WTC11 (cell line): ENCODE data around the gene RPA3. TPM values are rescaled to one million over a fixed set of nuclear protein-coding genes. Genes with fewer than 3 reads are reported as not detected.
"Not testable (repeated sequence)": the region's sequence is repeated elsewhere in the genome, so short reads cannot be mapped to it uniquely, and the experiment has no call there.

Experiments used
- ATAC-seq: fragments of 200-7000 bp; cut with Tn5 transposase; 2 replicates; pipeline ENCODE4 v1.10.0; 2021; ENCODE audit warnings: mild to moderate bottlenecking, moderate library complexity
- CTCF ChIA-PET: fragments of 300-600 bp; sonication (Branson Sonifier 250); formaldehyde crosslinking; loops from one replicate; lab custom pipeline; 2021; ENCODE audit warnings: antibody characterized with exemption; lab: Charles Lee
- POLR2A ChIA-PET: fragments of 350-600 bp; sonication (Branson Sonifier 250); formaldehyde crosslinking; loops from one replicate; lab custom pipeline; 2021; ENCODE audit warnings: antibody characterized with exemption; lab: Charles Lee
- DNase-seq: peaks from one replicate; pipeline ENCODE4 v3.0.0; 2021; ENCODE audit warnings: low spot score
- H3K27ac Mint-ChIP-seq: 2 replicates; pipeline ENCODE4 v1.8.0; 2021; ENCODE audit warnings: mixed read lengths
- H3K27me3 Mint-ChIP-seq: 2 replicates; pipeline ENCODE4 v1.8.0; 2021; ENCODE audit warnings: low read depth, mild to moderate bottlenecking, moderate library complexity, mixed read lengths
- H3K36me3 Mint-ChIP-seq: 2 replicates; pipeline ENCODE4 v1.8.0; 2021; ENCODE audit warnings: mixed read lengths
- H3K4me1 Mint-ChIP-seq: 2 replicates; pipeline ENCODE4 v1.8.0; 2022; ENCODE audit warnings: mixed read lengths
- H3K4me3 Mint-ChIP-seq: 2 replicates; pipeline ENCODE4 v1.8.0; 2021; ENCODE audit warnings: mild to moderate bottlenecking, moderate library complexity, mixed read lengths
- H3K9me3 Mint-ChIP-seq: 2 replicates; pipeline ENCODE4 v1.8.0; 2021; ENCODE audit warnings: mixed read lengths
- CDX4 ChIP-seq: fragments of 250-450 bp; sonication (Bioruptor Pico); IDR thresholded peaks from 2 replicates; pipeline ENCODE4 v1.9.0; 2021; ENCODE audit warnings: moderate library complexity, mild to moderate bottlenecking, inconsistent platforms, borderline replicate concordance
- ESRRA ChIP-seq: sonication (generic); formaldehyde crosslinking; IDR thresholded peaks from 2 replicates; pipeline ENCODE4 v1.8.1; 2022; ENCODE audit warnings: mild to moderate bottlenecking, missing genetic modification reagents, borderline replicate concordance
- FOXK1 ChIP-seq: sonication (generic); formaldehyde crosslinking; IDR thresholded peaks from 2 replicates; pipeline ENCODE4 v1.8.0; 2022; ENCODE audit warnings: mild to moderate bottlenecking, moderate library complexity, missing genetic modification reagents
- HMGA2 ChIP-seq: fragments of 250-450 bp; sonication (Bioruptor Pico); IDR thresholded peaks from 2 replicates; pipeline ENCODE4 v1.4.0; 2021; ENCODE audit warnings: mild to moderate bottlenecking, moderate library complexity
- NFE2L1 ChIP-seq: sonication (generic); formaldehyde crosslinking; IDR thresholded peaks from 2 replicates; pipeline ENCODE4 v1.8.1; 2023; ENCODE audit warnings: missing genetic modification reagents
- NR2C2 ChIP-seq: sonication (generic); formaldehyde crosslinking; IDR thresholded peaks from 2 replicates; pipeline ENCODE4 v1.8.0; 2022; ENCODE audit warnings: mild to moderate bottlenecking, missing genetic modification reagents
- PREB ChIP-seq: sonication (generic); formaldehyde crosslinking; IDR thresholded peaks from 2 replicates; pipeline ENCODE4 v1.8.1; 2022; ENCODE audit warnings: mild to moderate bottlenecking, missing genetic modification reagents, moderate library complexity, borderline replicate concordance
- ZNF138 ChIP-seq: sonication (generic); formaldehyde crosslinking; conservative IDR thresholded peaks from 2 replicates; pipeline ENCODE4 v1.8.1; 2022; ENCODE audit warnings: mild to moderate bottlenecking, moderate library complexity, missing genetic modification reagents
- ZNF232 ChIP-seq: sonication (generic); formaldehyde crosslinking; IDR thresholded peaks from 2 replicates; pipeline ENCODE4 v1.8.0; 2022; ENCODE audit warnings: mild to moderate bottlenecking, missing genetic modification reagents
- ZNF317 ChIP-seq: sonication (generic); formaldehyde crosslinking; IDR thresholded peaks from 2 replicates; pipeline ENCODE4 v1.8.1; 2023; ENCODE audit warnings: low read depth, mild to moderate bottlenecking, moderate library complexity, missing genetic modification reagents, borderline replicate concordance
- total RNA-seq: library from RNA; stranded (reverse); gene quantifications from 3 replicates; pipeline ENCODE4 v1.2.3, GENCODE V29; 2021
- TF ChIP-seq, protein P1 (sequence below): fragments of 250-450 bp; sonication (Bioruptor Pico); conservative IDR thresholded peaks from 2 replicates; pipeline ENCODE4 v1.9.0; 2021; ENCODE audit warnings: mild to moderate bottlenecking
- TF ChIP-seq, protein P2 (sequence below): sonication (generic); formaldehyde crosslinking; conservative IDR thresholded peaks from 2 replicates; pipeline ENCODE4 v1.8.1; 2023; ENCODE audit warnings: mild to moderate bottlenecking, low read depth, missing genetic modification reagents, moderate library complexity
- TF ChIP-seq, protein P3 (sequence below): sonication (generic); formaldehyde crosslinking; IDR thresholded peaks from 2 replicates; pipeline ENCODE4 v1.8.1; 2022; ENCODE audit warnings: low read depth, missing genetic modification reagents, borderline replicate concordance

RPA3 gene
- total RNA-seq, 1 experiment from 2014 or later, result 97.8 TPM

- Mint-ChIP-seq H3K36me3 (peaks cover 6% of the 10 kb centered on the region), H3K9me3 (peaks cover 7% of the 10 kb centered on the region), H3K27me3 (no peaks in the 10 kb centered on the region; the same call in 1 of the 2 replicates), H3K4me1 (peaks cover 18% of the 10 kb centered on the region), H3K4me3 (no peak overlapping the region), H3K27ac (no peak overlapping the region)
- TF ChIP-seq NR2C2 (CRISPR knock-in tag) (no peak), FOXK1 (no peak), ZNF138 (CRISPR knock-in tag) (no peak)
- TF ChIP-seq, protein P1, sequence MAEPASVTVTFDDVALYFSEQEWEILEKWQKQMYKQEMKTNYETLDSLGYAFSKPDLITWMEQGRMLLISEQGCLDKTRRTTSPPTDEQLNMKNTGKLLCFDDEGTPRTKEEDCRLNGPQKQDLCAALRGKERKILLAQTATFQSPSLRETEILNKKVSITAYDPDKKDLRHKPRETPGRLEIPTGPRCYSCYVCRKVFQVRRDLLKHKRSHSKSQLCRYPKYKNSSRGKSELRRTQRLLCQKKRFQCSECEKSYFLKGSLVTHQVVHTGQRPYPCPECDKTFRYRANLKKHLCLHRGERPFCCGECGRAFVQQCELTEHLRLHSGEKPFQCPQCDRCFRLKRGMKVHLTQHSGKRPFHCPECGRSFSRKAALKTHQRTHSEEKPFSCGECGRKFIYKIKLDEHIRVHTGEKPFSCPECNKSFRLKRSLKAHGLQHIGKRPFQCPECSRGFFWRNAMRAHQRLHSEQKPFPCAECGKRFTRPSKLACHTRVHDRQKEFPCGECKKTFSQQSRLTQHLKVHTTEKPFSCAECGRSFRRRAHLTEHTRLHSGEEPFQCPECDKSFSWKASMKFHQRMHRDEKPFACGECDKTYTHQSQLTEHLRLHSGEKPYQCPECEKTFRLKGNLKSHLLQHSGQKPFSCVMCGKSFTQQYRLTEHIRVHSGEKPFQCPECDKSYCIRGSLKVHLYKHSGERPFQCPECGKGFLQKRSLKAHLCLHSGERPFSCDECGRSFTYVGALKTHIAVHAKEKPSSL (CRISPR knock-in tag), result no peak
- TF ChIP-seq, protein P2, sequence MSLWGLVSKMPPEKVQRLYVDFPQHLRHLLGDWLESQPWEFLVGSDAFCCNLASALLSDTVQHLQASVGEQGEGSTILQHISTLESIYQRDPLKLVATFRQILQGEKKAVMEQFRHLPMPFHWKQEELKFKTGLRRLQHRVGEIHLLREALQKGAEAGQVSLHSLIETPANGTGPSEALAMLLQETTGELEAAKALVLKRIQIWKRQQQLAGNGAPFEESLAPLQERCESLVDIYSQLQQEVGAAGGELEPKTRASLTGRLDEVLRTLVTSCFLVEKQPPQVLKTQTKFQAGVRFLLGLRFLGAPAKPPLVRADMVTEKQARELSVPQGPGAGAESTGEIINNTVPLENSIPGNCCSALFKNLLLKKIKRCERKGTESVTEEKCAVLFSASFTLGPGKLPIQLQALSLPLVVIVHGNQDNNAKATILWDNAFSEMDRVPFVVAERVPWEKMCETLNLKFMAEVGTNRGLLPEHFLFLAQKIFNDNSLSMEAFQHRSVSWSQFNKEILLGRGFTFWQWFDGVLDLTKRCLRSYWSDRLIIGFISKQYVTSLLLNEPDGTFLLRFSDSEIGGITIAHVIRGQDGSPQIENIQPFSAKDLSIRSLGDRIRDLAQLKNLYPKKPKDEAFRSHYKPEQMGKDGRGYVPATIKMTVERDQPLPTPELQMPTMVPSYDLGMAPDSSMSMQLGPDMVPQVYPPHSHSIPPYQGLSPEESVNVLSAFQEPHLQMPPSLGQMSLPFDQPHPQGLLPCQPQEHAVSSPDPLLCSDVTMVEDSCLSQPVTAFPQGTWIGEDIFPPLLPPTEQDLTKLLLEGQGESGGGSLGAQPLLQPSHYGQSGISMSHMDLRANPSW (CRISPR knock-in tag), result no peak
- DNase-seq (no peak), ATAC-seq (peak; percentile 50)
- POLR2A ChIA-PET, result no interaction called here
- CTCF ChIA-PET, result interaction anchor here (0.6 to 2.5 kb wide), 33 partner anchors 9 to 615 kb away, joined by 3 to 21 read pairs (median 4); no protein-coding TSS in a partner anchor
Measured at GRCh38 chr7:7681191-7681935, 37.0 kb downstream of the RPA3 start.

- peak; percentile 48; the same call in 1 of the 2 replicates for ATAC-seq
- H3K27ac Mint-ChIP-seq, H3K27me3 Mint-ChIP-seq, H3K36me3 Mint-ChIP-seq, DNase-seq, H3K9me3 Mint-ChIP-seq, H3K4me3 Mint-ChIP-seq, POLR2A ChIA-PET: not testable (repeated sequence)
- CTCF ChIA-PET, result interaction anchor here (2.5 kb wide), 1 partner anchor 510 kb away, joined by 12 read pairs; no protein-coding TSS in a partner anchor
- H3K4me1 Mint-ChIP-seq, result peaks cover 18% of the 10 kb centered on the region
Measured at GRCh38 chr7:7679640-7680039, 38.8 kb downstream of the RPA3 start.

DNA sequence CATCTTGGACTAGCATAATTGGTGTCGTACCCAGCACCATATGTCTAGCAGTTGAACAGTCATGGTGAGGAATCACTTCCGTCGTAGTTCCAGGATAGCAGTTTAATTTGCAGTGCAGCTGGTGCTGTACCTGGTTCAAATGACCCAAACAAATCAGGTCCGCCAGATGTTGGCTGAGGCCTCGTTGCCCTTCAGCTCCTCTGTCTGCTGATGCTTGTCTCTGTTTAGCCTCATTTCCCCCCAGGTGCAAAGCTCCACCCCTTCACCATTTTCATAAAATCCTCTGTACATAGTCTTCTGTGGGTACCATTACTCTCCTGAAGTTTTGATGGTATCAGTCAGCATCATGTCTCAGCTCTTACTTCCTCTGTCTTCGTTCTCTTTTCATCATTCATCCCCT is 42.7 kb downstream of the RPA3 start:
- Mint-ChIP-seq H3K36me3 (peaks cover 6% of the 10 kb centered on the region), H3K27ac (peak overlapping the region; percentile 2; the same call in 1 of the 2 replicates), H3K4me3 (no peak overlapping the region), H3K4me1 (peaks cover 8% of the 10 kb centered on the region), H3K9me3 (peaks cover 7% of the 10 kb centered on the region), H3K27me3 (no peaks in the 10 kb centered on the region)
- ATAC-seq (no peak), DNase-seq (no peak)
- ChIA-PET POLR2A (no interaction called here), CTCF (no interaction called here)
- TF ChIP-seq ESRRA (CRISPR knock-in tag) (no peak), PREB (CRISPR knock-in tag) (no peak), ZNF317 (CRISPR knock-in tag) (no peak), HMGA2 (no peak), ZNF232 (CRISPR knock-in tag) (no peak), NFE2L1 (no peak), CDX4 (CRISPR knock-in tag) (no peak)
- TF ChIP-seq, protein P3, sequence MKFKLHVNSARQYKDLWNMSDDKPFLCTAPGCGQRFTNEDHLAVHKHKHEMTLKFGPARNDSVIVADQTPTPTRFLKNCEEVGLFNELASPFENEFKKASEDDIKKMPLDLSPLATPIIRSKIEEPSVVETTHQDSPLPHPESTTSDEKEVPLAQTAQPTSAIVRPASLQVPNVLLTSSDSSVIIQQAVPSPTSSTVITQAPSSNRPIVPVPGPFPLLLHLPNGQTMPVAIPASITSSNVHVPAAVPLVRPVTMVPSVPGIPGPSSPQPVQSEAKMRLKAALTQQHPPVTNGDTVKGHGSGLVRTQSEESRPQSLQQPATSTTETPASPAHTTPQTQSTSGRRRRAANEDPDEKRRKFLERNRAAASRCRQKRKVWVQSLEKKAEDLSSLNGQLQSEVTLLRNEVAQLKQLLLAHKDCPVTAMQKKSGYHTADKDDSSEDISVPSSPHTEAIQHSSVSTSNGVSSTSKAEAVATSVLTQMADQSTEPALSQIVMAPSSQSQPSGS (CRISPR knock-in tag), result no peak
- TF ChIP-seq, all 79 proteins: peak for 0
